ENCODE data around the gene SDHAF3.

DNA sequence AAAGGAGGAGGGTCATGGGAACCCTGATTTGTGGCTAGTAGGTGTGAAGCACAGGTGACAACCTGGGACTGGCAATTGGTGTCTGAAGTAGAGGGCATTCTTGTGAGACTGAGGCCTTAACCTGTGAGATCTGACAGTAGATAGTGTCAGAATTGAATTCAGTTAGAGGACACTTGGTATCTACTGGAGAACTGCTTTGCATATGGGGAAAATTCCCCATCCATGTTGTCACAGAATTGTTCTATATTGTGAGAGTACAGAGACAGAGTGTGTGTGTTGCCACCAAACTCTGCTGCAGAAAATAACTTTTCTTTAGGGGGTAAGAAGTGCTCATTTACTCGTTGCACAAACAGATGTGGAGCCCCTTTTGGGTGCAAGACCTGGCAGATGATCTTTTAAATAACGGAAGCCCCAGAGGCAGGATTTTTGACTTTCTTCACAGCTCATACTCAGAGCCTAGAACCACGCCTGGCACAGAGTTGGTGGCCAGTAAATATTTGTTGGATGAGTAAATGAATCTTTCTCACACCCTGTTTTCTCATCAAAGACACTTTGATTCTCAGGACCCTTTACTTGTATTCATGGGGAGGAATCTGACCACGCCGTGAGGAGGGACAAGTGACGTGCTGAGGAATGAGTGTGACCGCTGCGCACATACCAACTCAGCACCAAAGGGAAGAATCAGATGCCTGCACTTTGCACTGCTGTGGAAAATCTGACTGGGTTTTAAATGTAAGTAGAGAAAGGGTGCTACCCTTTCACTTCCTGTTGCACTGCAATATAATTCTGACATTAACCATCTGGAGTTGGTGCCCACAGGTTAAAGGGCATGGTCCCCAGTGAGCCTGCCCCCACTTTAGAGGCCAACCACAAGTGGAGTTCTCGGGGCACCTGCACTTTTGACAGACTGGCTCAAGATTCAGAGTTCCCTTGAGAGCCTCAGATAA is 39.2 kb upstream of the SDHAF3 start:
- TF ChIP-seq, protein P1, sequence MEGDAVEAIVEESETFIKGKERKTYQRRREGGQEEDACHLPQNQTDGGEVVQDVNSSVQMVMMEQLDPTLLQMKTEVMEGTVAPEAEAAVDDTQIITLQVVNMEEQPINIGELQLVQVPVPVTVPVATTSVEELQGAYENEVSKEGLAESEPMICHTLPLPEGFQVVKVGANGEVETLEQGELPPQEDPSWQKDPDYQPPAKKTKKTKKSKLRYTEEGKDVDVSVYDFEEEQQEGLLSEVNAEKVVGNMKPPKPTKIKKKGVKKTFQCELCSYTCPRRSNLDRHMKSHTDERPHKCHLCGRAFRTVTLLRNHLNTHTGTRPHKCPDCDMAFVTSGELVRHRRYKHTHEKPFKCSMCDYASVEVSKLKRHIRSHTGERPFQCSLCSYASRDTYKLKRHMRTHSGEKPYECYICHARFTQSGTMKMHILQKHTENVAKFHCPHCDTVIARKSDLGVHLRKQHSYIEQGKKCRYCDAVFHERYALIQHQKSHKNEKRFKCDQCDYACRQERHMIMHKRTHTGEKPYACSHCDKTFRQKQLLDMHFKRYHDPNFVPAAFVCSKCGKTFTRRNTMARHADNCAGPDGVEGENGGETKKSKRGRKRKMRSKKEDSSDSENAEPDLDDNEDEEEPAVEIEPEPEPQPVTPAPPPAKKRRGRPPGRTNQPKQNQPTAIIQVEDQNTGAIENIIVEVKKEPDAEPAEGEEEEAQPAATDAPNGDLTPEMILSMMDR (conservative IDR thresholded peaks at IDR 0.05), result no peak
- TF ChIP-seq EZH2 (IDR thresholded peaks at IDR 0.05; ENCODE audit: low read depth), result no peak
